Choroid plexus epithelial cell (primary cell): ENCODE measurements around the gene ETHE1.
A peak's percentile ranks its signal among the peaks of the same experiment; 100 is the strongest.

Experiments
- DNase-seq: peaks from one replicate; pipeline ENCODE4 v3.0.0-alpha.2; 2010; ENCODE audit warnings: low read depth
- H3K4me3 ChIP-seq: 2 replicates; pipeline ENCODE4 v1.5.1; 2011; ENCODE audit warnings: low read depth, mild to moderate bottlenecking, control low read depth, low read length, moderate library complexity
- CTCF ChIP-seq: conservative IDR thresholded peaks from 2 replicates; pipeline ENCODE4 v1.5.1; 2011; ENCODE audit warnings: low read depth, mild to moderate bottlenecking, control low read depth, inconsistent platforms, low read length, moderate library complexity

Gene ETHE1

GRCh38 chr19:43502419-43502976, 24.5 kb downstream of the ETHE1 start:
- DNase-seq, result no peak
- no peak overlapping the region for H3K4me3 ChIP-seq
- TF ChIP-seq CTCF, result no peak

- H3K4me3 ChIP-seq, result peak overlapping the region; percentile 44
- no peak for DNase-seq
- TF ChIP-seq CTCF, result no peak
Measured at GRCh38 chr19:43501661-43502418, 25.2 kb downstream of the ETHE1 start.

- DNase-seq, result no peak
- TF ChIP-seq CTCF, result no peak
- H3K4me3 ChIP-seq, result no peak overlapping the region
Measured at GRCh38 chr19:43499042-43499441, 28.0 kb downstream of the ETHE1 start.

GRCh38 chr19:43498233-43498842, 28.7 kb downstream of the ETHE1 start:
- no peak for TF ChIP-seq CTCF
- no peak overlapping the region for H3K4me3 ChIP-seq
- DNase-seq, result no peak

- no peak overlapping the region for H3K4me3 ChIP-seq
- no peak for TF ChIP-seq CTCF
- DNase-seq, result no peak
Measured at GRCh38 chr19:43496960-43497359, 30.0 kb downstream of the ETHE1 start.

GRCh38 chr19:43495082-43495481, 31.9 kb downstream of the ETHE1 start:
- no peak for DNase-seq
- no peak for TF ChIP-seq CTCF
- H3K4me3 ChIP-seq, result no peak overlapping the region
